Right lobe of liver (tissue), 4 donors: Measurements from ENCODE around the gene ZDHHC14.

Source experiments
- POLR2A ChIP-seq: fragments of 450-650 bp; IDR thresholded peaks from one replicate; pipeline ENCODE4 v1.6.1; 2017; ENCODE audit warnings: antibody characterized with exemption, mild to moderate bottlenecking
- TF ChIP-seq, protein P1 (sequence below), 4 donors: fragments of 200-600 bp in 3 of 4; fragments of 450-650 bp in 1 of 4; IDR thresholded peaks; one replicate each; pipeline versions ENCODE4 v1.5.1 to v1.8.0; 2016 to 2022; ENCODE audit warnings: antibody characterized with exemption in 4 of 4, mild to moderate bottlenecking in 2 of 4
- donor health status: DM: no; HTN: no; CAD: no.
- donor health status: DM: no; HTN: no; CAD: no.
- donor health status: DM: no; HTN: yes; CAD: no.

DNA sequence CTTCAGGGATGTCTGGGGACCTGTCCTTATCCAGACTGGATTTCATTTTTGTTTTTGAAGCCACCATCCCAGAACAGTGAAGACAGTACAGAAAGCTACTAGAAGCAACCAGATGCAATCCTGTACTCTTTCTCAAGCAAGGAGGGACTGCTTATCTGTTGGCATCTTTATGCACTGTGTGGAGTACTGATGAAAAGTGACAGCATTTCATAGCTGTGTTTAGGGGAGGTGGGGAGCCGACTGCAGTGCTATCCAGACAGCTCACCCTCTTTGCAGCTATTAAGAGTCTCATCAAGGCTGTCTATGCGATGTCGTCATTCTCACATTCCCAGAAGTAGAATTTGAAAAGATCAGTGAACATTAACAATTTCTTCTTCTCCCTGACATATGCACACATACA is 5.5 kb downstream of the ZDHHC14 start:
- TF ChIP-seq, protein P1, sequence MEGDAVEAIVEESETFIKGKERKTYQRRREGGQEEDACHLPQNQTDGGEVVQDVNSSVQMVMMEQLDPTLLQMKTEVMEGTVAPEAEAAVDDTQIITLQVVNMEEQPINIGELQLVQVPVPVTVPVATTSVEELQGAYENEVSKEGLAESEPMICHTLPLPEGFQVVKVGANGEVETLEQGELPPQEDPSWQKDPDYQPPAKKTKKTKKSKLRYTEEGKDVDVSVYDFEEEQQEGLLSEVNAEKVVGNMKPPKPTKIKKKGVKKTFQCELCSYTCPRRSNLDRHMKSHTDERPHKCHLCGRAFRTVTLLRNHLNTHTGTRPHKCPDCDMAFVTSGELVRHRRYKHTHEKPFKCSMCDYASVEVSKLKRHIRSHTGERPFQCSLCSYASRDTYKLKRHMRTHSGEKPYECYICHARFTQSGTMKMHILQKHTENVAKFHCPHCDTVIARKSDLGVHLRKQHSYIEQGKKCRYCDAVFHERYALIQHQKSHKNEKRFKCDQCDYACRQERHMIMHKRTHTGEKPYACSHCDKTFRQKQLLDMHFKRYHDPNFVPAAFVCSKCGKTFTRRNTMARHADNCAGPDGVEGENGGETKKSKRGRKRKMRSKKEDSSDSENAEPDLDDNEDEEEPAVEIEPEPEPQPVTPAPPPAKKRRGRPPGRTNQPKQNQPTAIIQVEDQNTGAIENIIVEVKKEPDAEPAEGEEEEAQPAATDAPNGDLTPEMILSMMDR (IDR thresholded peaks at IDR 0.05) = no peak
- TF ChIP-seq POLR2A = no peak
